Measurements from ENCODE around the gene ASF1B. TPM values are rescaled to one million over a fixed set of nuclear protein-coding genes. Genes with fewer than 3 reads are reported as not detected.

The ASF1B gene
- polyA plus RNA-seq, 3 donors = 17.0 to 22.4 (median 20.3) TPM

DNA sequence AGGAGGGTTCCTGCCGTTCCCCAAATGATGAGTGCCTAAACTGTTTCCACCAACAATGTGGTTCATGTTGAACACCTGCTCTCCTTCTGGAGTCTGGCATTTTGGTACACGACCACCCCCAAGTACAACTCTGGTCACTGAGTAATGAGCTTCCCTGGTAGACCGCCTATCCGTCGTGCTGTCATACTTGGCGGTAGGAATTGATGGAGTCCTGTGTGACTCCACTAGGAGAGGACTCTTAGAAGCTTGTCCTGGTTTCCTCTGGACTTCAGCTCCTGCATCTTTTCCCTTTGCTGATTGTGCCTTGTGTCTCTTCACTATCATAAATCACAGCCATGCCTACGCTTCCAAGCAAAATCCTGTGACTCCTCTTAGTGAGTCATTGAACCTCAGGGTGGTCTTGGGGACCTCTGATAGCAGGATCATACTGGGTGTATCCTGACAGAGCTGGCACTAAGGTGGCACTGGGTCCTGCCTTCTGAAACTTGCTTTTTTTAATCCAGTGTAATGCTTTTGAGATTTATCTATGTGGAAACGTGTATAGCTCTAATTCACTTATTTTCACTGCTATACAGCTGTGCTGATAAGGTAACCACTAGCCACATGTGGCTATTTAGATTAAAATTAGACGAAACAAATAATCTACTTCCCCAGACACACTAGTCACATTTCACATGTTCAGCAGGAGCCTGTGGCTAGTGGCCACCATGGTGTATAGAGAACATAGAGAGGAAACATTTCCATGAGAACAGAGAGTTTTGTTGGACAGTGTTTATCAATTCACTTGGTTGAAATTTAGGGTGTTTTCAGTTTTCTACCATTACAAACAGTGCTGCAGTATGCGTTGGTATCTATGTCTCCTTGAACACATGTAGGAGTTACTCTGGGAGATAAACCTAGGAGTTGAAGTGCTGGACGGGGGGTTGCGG lies 6.1 kb upstream of the ASF1B start:
- DNase-seq = no peak

DNA sequence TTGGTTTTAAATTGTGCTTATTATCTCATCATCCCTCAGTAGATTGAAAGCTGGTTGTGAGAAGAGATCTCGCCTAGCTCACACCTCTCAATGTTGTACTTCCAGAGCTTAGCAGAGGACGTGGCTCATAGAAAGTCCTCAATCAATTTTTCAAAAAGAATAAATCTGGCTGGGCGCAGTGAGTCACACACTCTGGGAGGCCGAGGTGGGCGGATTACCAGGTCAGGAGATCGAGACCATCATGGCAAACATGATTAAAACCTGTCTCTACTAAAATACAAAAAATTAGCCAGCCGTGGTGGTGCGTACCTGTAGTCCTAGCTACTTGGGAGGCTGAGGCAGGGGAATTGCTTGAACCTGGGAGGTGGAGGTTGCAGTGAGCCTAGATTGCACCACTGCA lies 4.7 kb upstream of the ASF1B start:
- no peak for DNase-seq

DNA sequence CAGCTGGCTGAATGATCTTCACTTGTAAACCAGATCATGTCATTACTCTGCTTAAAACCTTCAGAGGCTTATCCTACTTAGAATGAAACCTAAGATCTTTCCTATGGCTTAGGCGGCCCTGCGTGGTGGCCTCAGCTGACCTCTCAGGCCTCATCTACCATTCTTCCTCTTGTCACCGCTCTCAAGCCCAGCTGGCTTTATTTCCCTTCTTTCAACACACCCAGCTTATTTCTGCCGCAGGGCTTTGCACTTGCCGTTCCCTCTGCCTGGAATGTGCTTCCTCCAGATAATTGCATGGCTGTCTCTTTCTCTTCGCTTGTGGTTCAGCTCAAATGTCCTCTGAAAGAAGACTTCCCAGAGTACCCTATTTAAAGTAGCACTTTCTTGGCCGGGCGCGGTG lies 3.6 kb upstream of the ASF1B start:
- DNase-seq = no peak

DNA sequence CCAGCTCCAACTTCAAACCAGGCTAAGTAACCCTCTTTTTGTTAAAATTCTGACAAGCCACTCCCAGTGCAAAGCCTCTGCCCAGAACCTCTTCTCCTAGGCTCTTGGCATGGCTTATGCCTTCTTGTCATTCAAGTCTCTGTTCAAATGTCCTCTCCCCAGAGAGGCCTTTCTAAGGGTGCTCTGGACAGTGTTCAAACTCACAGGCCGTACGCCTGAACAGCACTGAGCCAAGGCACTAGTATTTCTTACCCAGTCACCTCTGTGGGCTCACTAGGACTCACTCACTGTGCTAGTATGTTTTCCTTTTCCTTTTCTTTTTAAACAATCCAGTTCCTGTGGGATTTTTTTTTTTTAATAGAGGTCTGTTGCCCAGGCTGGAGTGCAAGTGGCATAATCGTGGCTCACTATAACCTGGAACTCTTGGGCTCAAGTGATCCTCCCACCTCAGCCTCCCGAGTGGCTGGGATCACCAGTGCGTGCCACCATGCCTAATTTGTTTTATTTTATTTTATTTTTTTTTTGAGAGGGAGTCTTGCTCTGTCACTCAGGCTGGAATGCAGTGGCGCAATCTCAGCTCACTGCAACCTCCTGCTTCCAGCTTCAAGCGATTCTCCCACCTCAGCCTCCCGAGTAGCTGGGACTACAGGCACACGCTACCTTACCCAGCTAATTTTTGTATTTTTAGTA lies 2.3 kb upstream of the ASF1B start:
- DNase-seq = no peak

DNA sequence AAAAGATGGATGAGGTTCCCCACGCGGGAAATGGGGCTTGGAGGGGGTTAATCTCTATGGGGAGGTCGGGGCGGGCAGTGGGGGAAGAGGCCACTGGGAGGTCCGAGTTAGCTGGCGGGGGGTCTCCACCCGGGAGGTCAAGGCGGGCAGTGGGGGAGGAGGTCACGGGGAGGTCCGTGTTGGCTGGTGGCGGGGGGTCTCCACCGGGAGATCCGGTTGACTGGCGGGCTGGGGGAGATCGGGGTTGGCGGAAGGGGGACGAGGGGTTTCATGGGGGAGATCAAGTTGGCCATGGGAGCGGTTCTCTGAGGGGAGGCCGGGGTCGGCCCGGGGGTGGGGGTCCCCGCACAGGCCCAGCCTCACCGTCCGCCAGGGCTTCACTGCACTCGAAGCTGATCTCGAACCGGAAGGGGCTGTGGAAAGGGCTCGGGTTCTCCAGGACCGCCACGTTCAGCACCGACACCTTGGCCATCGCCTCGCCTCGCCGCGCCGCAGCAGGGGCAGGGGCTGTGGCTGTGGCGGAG lies 342 bp downstream of the ASF1B start:
- no peak for DNase-seq

DNA sequence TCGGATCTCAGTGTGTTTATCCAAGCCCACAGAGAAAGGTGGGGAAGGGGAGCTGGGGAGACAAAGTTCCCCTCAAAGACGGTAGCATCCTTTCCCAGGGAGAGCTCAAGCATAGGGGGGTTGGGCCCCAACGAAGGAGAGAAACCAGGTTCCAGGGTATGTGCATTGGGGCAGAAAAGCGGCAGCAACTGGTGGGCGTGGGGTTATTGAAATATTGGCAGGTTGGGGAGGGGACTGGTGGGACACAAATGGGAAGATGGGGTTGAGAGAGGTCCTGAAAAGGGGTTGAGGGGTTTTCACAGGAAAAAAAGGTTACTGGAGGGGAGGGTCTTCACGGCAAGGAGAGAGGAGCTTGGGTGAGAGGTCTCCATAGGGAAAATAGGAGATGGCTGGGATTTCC lies 1.0 kb downstream of the ASF1B start:
- no peak for DNase-seq

DNA sequence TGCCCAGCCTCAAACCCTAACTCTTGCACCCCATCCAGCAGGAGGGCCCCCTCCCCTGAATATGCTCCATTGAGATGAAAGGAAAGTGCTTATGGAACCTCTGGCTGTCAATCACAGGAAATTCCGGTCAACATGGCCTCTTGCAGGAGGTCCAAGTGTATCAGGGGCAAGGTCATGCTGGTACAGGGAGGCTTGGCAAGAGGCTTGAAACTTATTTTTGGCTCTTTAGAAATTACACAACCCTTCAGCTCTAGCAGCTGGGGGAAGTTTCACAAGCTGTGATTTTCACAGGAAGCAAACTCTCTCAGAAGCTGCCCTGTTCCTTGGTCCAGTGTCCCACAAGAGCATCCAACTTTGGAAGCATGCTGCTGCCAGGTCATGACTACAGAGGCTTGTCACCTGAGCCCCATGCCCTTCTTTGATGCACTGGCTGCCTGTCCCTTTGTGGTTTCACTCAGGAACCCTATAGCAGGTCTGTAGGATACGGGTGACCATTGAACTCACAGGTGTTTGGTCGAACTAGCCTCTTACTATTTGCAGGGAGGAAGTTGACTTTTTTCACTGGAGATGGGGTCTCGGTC lies 8.4 kb downstream of the ASF1B start:
- no peak for DNase-seq

DNA sequence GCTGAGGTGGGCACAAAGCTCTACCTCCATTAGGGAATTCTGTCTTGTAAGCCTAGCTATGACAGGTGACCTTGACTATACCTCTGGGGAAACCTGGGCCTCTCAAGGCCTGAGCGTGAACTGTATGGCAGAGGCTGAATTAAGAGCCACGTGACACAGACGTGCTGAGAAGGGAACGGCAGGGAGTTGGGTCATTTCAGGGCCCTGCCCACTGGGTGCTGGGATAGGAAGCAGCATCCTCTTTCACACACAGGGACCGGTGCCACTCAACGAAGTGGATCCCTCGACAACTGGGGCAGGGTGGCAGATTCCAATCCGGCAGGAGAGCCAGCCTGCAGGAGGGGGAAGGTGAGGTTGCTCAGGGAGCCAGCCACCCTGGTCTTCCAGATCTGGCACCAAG lies 9.2 kb downstream of the ASF1B start:
- no peak for DNase-seq

DNA sequence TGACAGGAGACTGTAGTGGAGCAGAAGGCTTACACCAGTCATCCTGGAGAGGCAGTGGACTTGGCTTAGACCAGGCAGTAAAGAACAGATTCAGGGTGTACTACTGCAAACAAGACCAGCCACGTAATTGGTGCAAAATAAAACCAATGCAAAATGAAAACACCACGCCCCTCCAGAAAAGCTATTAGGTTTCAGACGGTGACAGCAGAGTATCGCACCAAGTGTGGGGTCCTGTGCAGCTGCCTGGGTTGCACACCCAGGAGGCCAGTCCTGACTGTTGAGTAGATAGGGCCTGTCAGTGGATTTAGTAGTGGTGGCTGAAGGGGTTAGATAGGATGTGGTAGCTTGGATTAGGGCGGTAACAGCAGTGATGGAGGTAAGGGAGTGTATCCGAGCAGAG lies 13.5 kb downstream of the ASF1B start:
- no peak for DNase-seq

DNA sequence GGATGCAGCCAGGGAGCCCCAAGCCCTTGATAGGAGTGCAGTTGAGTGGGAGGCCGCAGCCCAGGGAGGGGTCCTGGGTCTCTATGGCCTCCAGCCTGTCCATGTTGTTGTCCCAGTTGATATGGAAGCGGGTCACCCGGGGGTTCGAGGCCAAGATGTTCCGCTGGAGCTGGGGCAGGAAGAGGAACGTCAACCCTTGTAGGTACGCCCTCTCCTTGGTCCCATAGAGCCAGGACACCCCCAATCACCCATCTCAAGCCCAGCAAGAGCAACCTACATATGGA lies 15.9 kb downstream of the ASF1B start:
- DNase-seq = no peak

DNA sequence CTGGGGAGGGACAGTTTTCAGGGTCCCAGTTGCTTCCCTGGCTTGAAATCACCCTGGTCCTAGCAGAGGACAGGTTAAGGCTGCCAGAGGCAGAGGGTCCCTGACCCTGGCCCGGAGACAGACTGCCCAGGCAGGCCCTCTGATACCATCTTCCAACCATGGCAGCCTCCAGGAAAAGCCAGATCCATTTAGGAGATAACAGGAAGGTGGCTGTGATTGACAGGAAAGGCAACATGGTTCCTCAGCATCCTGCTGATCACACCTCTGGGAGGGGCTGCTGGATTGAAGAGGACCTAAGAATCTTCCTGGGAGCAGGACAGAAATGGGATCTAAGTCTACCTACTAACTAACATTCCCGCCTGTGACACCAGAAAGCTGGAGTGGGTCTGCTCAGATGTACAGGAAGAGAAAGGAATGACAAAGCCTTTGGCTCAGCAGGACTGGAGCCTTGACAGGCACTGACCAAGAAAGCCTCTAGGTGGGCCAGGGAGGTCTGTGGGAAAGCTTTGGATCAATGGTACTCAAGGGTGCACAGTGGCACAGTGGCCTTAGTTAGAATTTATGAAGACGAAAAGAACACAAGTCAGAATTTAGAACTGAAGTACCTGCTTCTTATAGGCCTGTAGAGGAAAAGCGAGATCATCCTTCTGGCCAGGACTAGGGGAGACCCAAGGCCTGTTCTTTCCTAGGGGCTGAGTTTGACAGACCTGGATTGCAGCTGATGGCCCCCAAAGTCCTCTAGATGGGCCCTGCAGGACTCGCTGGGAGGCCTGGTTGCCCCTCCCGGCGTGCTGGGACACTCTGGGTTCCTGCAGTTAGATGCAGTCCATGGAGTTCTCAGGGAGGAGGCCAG lies 16.5 kb downstream of the ASF1B start:
- no peak for DNase-seq

DNA sequence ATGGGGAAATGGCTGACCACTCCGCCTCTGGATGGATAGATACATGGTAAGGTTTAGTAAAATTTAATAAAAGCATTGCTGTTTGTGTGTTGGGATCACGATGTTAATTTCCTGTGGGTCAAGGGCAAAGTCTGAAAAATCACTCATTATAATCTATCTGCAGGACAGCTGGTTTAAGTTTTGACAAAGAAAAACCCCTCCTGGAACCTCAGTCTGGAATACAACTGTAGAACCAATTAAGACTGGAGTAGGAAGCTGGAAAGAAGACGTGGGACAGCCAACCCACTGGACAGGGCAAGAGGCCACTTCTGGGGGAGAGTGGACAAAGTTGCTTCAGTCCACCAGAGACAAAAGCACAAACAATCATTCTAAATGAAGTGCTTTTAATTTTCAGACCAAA lies 17.2 kb downstream of the ASF1B start:
- no peak for DNase-seq

DNA sequence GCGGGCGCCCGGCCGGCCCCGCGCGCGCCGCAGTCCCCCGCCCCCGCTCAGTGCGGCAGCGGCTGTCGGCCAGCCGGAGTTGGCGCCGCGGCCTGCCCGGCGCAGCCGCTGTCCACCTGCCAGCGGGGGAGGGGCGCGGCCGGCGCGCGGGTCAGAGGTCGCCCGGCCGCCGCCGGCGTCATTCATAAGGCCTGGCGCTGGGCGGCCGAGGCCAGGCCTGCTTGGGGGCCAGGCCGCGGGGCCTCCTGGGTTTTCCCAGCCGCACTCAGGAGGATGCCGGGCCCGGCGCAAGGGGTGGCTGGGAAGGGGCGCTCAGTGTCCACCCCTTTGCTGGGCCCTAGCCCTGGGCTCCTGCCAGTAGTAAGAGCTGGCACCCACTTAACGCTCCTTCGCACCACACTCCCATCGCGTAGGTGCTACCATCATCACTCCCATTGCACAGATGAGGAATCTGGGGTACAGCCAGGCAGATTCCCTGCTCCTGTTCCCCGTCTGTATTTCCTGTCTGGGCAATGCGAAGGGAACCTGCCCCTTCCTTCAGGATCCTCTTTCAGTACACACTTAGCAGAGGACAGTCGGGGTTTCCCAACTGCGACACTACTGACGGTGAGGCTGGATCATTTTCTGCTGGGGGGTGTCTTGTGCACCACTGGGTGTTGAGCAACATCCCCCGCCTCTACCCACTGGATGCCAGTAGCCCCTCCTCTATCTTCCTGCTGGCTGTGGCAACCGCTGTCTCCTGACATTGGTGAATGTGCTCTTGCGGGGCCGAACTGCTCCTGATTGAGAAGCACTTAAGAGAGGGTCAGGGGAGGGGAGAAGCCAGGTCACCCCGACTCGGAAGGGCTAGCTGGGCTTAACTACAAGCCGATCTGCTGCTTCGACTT lies 18.0 kb downstream of the ASF1B start:
- no peak for DNase-seq

DNA sequence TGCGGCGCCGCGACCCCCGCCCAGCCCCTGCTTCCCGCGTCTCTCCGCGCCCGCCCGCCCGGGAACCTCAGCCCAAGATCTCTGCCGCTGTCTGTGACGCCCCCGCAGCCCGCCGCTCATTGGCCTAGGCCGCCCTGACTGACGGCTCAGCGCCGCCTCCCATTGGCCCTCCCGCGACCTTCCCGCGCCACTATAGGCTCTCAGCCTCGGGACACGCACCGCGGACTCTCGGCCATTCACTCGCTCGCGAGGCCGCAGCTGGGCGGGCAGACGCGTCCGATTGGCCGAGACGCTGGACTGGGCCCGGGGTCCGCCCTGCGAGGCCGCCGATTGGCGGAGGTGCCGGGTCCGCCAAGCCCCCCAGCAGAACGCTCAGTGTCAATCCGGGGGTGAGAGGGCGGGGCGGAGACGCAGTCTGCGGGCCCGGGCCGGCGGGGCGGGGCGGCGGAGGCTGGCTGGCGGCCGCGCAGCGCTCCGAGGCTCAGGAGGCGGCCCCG lies 18.7 kb downstream of the ASF1B start, which contains the start of gene PRKACA:
PRKACA (minus strand) TSS at position 95 of the 497 bp plus-strand sequence. CDS start 215 bp downstream, outside the sequence.
- peak; percentile 99 for DNase-seq

DNA sequence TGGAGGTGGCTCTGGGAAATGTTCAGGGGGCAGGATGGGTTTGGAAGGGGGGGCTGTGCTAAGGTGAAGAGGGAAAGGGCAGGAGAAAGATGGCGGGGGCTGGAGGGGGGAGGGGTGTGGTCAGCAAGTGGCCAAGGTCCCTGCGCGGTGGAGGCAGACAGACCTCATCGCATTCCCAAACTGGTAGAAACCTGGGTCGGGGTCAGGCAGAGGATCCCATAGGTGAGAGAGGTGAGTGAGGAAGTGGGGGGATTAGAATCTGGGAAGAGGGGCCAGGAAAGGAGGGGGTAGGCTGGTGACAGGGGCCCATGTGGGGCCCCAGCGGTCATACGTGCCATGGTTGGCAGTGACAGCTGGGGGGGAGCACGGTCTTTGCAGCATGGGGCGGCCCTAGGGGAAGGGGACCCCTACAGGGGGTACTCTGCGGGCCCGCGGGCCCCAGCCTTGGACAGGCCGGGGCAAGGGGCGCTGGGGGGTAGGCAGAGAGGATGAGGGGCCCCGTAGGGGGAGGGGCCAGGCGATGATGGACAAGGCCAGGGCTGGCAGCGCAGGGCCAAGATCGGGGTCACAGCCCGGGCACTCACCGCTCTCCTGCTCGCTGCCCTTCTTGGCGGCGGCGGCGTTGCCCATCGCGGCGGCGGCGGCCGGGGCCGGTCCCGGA lies 19.3 kb downstream of the ASF1B start:
- no peak for DNase-seq

DNA sequence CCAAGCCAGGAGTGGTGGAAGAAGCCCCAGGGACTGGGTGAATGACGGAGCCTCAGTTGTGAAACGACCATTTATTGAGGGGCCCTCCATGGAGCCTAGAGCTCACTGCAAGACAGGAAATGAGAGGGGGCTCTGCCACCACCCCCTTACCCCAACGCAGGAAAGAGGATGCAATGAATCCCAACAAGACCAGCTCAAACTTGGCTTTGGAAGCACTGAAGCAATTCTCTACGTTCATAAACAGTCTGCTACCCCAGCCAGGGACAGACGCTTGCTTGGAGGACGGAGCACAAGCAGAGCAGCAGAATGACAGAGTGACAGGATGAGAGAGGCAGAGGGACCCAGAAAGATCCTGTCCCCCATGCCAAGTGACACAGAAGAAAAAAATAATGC lies 19.9 kb downstream of the ASF1B start:
- no peak for DNase-seq

DNA sequence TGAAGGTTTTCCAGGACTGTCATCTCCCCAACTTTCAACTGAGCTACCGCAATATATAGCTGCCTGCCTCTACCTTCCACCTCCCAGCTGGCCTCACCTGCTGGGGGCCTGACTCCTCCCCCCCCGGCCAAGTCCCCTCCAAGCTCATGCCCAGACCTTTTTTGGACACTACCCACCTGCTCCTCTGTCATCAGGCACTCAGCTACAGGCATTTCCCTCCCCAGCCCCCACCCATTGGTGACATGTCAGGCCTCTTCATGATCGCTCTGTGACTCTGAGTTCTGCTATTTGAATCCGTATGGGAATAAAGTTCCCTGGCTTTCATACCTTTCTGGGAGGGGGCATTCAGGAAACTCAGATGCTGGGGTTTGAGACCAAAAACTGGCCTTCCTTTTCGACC lies 20.6 kb downstream of the ASF1B start:
- no peak for DNase-seq

DNA sequence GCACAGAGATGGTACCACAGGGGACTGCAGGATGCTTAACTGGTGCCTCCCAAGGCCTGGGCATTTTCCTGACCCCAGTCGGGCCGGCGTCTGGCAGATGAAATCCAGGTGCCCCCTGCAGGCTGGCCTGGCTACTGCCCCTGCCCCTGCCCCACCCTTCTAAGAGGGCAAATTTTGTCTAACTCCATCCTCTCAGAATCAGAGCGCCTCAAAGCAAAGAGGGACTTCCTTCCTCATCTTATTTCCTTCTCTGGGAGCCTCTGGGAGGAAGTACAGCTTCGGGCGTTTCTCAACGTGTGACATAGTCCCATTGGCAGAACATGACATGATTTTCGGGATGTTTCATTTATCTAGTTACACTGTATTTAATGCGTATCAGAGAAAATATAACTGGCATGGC lies 21.5 kb downstream of the ASF1B start:
- DNase-seq = no peak

DNA sequence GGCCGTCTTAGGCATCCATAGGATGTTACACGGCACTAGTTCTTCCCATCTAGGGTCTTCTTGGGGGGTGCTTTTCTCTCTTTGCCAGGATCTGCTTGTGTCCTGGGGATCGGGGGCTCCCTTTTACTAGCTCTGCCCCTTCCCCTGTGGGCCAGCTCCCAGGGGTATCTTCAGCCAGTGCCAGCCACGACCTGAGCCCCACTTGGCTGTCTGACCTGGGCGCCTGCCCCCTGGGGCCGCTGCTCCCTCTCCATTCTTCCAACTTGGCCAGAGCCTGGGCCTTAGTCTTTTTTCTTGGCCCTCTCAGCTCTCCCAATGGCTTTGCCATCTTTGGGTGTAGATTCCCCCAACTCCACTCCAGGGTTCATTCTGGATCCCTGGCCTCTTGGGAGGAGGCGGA lies 21.9 kb downstream of the ASF1B start:
- no peak for DNase-seq

DNA sequence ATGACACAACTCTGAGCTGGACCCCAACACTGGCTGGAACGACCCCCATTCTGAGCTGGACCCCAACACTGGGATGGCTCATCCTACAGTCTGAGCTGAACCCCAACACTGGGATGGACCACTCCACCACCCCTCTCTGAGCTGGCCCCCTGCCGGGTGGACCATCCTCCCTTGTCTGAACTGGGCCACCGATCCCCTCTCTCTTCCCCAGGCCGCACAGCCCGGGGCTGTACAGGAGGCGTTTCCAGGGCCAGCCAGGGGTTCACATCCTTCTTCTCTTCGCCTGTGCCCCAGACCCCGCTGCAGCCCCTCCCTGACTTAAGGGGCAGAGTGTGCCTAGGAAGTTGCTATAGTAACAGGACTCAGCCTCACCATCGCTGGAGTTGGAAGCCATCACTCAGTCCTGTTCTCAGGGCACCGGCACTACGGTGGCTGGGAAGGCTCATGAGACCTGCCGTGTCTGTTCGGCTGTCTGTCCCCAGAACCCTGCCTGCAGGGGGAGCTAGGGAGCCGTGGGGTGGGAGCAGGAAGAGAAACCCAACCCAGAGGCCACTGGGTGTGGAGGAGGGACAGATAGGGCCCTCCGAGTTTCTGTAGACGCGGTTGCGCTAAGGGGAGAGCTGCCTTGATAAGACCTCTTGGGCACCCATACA lies 22.5 kb downstream of the ASF1B start:
- DNase-seq = no peak
